ENCODE results near the gene SEMA4C.

Gene SEMA4C

DNA sequence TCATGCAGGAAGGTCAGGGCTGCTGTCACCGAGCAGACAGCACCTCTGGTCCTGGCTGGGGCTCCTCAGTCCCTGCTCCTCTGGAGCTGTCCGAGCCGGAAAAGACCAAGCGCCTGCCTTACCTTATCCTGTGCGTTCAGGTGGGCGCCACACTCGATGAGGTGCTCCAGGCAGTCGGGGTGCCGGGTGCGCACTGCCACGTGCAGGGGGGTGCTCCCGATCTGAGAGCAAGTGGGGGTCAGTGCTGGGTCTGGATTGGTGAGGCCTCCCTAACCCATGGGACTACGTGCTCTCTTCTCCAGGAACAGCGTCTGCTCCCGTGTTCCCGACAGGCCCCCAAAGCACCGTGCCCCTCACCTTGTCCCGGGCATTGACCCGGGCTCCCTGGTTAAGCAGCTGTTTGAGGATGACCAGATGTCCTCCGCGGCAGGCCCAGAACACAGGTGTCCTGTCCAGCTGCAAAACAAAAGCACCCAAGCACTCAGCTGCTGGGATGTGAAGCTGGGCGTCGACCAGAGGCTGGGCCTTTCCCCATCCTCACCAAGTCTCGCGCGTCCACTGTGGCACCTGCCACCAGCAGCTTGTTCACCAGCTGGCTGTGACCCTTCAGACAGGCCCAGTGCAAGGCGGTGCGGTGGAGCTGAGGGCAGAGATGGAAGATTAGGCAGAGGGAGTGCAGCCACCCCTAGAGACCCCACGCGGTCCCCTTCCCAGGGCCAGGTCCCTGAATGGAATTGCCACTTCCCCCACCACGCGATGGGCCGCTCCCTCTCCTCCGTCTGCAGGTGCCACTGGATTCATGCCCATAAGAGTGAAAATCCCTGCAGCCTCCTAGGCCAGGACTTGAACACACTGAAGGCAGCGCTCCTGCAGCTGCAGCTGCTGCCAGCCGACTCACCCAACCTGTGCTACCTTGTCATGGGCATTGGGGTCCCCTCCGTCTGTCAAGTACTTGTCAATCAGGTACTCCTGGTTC, 29.7 kb downstream of the SEMA4C start:
- DNase-seq: no peak

DNA sequence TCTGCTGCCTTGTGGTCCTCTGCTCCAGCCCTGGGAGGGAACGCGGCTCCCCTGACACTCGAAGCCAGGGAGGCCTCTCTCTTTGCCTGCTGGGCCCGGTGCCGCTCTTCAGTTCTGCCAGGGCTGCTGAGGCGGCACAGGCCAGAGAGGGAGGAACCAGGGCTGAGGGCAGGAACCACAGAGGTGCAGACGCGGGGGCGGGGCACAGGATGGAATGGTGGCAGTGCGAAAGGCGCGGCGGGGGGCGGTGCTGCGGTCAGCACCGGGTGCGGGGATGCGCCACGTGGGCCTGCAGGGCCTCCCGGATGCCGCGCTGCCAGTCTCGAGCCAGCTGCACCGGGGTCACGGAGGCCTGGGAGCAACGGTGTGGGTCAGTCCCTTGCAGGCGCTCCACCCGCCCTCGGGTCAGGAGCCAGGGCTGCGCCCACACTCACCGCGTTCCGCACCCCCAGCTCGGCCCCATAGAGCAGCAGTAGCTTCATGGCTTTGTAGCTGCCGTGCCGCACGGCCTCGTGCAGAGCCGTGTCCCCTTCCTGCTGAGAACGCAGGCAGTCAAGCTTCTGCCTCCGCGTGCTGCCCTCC, 30.5 kb downstream of the SEMA4C start:
- peak; percentile 77 for DNase-seq

DNA sequence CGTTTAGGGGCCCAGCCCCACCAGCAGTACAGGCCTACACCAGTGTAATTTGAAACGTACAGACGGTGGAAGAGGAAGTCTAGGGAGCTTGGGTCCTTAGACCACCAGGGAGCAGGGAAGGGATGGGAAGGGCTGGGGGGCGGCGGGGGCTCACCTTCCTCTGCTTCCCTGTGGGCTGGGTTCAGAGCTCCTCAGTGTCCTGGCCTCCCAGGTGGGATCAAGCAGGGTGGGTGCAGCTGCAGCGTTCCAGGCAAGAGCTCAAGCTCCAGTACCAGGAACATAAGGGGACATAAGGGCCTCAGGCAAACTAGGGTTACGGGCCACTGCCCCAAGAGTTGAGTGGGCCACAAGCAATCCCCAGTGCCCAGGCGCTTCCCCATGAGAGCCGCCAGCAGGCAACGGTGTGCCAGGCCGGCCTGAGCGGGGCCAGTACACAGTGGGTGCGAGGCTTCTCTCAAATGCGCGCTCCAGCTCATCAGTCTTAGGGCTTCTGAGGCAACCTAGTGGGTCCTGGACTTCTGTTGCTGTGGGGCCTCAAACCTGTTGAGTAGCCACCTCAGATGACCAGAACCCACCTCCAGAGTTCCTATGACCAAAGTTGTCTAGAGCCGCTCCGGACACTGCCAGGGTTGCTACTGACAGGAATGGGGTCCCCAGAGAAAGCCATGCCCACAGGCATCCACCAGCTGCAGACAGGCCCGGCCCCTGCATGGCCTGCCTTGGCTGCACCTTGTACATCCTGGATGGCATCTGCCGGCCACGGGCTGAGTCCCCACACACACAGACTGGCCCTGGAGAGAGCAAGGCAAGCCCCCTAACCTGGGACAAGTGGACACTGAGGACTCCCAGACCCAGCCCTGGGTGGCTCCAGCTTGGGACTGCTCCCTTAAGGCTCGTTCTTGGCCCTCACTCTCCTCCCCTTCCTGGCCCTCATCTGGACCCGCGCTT, 31.3 kb downstream of the SEMA4C start:
- no peak for DNase-seq

DNA sequence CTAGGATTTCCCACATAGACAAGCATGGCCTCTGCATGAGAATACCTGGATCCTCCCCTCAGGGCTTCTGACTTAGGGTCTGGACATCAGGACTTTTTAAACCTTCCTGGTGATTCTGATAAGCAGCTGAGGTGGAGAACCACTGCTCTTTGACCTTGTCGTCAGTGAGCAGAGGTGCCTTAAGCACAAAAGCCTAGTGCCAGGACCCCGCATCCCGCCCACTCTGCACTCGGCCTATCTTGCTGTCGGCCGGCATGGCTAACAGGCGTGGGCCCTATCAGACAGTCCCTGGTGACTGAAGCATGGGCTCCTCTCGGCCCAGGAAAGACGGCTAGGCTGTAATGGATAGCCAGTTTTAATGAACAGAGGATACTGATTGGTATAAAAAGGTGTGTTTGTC, 32.3 kb downstream of the SEMA4C start:
- no peak for DNase-seq

DNA sequence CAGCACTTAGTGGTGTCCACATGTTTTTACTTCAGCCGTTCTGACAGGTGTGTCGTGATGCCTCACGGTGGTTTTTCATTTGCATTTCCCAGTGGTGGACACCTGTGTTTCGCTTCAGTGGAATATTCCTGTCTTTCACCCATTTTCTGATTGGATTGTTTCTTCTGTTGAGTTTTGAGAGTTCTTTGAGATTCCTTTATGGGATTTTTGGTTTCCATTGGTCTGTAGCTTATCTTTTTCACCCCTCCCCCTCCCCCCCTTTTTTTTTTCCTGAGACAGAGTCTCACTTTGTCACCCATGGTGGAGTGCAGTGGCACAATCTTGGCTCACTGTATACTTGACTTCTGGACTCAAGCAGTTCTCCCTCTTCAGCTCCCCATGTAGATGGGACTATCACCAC, 34.0 kb downstream of the SEMA4C start:
- no peak for DNase-seq

DNA sequence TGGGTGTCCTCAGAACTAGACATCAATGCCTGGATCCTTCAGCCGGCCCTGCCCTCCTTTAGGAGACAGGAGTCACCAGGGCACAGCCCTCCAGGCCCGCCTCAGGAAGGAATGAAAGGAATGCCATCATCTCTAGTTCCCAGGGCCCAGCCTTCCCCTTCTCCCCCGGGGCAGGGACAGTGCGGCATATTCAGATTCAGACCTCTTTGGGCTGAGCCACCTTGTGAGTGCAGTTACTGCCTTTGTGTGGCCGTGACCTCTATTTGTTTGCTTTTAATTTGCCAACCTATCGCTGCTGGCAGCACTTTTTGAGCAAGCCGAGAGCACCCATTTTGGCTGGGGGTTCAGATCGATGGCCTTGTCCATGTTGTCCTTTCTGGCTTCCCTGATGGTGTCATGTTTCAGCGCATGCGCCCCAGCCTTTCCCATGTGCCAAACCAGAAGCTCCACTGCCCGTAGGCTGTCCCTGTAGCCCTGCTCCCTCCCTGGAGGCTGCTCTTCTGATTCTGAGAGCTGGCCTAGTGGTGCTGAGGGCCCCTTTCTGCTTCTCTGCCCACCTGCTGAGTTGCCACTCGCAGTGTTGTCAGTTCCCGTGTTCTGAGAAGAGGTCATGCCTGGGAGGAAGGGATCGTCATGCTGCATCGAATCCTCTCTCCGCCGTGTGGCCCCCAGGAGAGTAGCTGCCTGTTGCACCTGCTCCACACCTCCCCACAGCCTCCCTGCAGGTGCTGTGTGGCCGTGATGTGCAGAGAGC, 36.9 kb downstream of the SEMA4C start:
- DNase-seq: no peak

DNA sequence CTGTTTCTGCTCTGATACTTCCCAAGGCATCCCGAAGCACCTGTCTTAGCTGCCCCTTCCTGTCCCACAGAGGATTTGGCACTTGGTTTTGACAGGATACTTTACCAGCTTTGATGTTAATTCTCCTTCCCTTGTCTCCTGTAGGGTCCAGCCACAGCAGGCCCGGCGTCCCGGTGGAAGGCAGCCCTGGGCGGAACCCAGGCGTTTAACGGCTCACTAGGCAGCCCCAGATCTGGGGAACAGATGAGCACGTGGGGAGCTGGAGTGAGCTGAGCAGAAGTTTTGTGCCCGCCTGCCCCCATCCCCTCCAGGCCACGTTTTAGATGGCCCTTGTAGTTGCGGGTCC, 37.5 kb downstream of the SEMA4C start:
- no peak for DNase-seq

DNA sequence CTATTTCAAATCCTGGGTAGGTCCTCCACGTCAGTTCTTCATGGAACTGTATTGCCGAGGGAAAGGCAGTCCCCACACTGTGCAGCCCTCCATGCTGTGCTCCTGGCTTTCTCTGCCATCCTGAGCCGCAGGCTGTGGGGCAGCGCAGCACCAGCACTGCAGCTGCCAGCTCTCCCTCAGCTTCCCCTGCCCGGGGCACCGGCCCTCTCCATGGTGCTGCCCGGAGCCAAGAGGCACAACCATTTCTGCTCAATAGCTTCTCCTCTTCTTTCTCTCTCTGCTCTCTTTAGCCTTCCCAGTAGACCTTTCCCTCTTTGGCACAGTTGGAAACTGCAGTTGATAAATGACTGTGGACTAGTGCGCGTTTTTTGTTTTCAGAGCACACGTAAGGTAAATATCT, 38.2 kb downstream of the SEMA4C start:
- no peak for DNase-seq

DNA sequence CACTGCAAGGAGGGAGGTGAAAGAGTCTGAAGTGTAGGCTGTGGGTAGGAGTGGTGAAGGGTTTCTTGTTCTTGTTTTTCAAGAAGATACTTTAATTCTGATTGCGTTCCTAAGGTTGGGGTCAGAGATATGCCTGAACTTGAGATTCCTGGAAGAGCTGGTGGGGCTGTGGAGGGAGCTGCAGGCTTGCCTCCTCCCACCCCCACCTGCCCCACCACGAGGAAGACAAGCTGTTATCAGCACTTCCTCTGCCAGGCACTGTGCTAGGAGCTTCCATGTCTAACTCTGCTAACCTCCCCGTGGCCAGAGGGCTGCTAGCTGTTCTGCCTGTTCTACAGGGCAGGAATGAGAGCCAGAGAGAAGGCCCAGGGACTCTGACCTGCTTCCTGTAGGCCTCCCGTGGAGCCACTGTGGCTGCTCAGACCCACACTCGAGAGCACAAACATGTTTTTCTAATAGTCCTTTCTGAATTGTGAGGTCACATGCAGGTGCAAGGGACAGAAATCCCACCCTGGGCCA, 39.8 kb downstream of the SEMA4C start:
- no peak for DNase-seq

DNA sequence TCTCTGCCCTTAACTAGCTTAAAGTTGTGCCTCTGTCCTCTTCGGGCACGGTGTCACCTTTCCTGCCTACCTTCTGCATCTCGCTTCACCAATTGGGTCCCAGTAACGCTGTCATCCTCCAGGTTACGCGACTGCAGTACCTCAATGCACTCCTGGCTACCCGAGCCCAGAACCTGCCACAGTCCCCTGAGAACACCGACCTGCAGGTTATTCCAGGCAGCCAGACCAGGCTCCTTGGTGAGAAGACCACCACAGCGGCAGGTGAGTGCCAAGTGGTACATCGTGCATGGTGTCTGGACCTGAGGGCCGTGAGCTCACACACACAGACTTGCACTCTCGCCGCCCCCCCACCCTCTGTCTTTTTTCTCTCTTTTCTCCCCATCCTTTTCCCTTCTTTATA, 41.0 kb downstream of the SEMA4C start:
- DNase-seq: no peak

DNA sequence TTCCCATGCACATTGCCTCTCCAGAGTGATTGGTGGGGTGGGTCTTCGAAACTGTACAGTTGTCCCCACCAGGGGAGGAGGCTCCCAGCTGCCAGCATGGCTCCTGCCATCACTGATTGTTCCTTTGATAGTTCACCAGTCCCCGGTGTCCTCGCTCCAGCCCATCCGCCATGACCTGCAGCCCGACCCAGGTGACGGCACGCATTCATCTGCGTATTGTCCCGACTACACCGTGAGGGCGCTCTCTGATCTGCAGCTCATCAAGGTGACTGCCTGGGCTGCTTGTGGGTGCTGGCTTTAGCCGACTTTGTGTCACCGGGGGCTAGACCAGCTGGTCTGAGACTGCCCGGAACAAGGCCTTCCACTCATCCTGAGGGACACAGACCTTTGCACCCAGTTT, 41.4 kb downstream of the SEMA4C start:
- DNase-seq: no peak

DNA sequence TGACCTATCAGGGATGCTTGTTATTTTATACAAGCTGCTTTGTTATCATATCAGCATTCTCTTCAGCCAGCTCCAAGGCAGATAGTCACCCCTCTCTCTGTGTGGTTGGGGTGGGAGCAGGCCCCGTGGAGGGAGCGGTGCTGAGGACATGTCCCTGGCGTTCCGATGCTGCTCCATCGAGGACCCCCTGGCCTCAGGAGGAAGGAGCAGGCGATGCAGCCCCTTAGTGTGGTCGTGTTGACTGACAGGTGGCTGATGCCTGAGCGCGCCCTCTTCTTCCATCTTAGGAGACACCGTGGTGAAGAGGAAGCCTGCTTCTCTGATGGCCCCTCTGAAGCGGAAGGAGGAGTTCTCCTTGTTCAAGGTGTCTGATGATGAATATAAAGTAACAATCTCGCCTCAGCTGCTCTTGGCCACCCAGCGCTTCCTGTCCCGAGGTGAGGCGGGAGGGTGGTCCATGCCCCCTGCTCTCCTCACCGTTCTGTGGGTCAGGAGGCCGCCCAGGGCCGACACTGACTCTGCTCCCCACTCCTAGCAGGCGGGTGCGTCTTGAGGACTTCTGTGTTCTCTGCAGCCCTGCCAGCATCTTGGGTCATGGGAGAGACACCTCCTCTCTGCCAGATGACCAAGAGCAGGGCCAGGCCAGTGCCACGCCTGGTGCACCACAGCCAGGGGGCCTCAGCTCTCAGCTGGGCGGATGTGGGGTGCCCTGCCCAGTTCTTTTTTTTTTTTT, 43.2 kb downstream of the SEMA4C start:
- no peak for DNase-seq

DNA sequence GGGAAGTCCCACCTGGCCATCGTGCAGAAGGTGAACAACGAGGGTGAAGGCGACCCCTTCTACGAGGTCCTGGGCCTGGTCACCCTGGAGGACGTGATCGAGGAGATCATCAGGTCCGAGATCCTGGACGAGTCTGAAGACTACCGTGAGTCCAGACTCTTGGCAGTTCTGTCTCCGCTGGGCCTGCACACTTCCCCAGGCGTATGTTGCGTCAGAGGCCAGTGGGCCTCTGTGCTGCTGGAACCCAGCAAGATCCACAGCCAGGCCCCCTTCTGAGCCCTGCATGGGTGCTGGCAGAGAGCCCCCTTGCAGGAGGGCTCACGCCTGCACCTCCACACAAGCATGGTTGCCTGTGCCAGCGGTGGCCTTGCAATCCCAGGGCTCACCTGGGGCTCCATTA, 44.8 kb downstream of the SEMA4C start:
- no peak for DNase-seq

DNA sequence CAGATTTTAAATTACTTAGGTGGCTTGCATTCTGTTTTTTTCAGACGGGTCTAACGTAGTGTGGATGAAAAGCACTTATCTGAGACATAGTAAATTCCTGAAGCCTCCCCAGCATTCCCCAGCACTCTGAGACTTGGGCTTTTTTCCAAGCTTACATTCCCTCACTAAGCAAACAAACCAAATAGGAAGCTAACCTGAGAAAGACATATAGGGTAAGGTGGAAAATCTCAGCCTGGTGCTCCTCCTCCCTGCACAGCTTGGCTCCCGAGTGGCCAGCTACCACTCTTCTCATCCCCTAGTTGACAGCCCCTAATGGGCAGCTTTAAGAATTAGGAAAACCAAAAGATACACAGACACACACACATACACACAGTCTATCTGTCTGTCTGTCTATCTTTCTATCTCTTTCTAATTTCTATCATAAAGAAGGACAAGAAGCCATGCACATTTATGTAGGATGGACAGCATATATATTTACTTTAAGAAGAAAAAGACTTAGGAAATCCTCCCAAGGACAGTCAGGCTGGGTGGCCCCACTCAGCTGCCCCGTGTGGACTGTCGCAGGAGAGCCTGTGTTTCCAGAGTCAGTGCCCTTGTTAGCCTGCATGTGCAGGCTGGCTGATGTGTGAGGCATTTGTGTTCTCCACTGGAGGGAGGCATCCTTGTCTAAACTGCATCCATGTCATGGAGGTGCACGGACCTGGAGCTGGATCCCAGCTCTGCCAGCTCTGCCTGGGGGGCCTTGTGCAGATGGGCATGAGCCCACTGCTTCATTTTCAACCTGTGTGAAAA, 45.6 kb downstream of the SEMA4C start:
- no peak for DNase-seq

DNA sequence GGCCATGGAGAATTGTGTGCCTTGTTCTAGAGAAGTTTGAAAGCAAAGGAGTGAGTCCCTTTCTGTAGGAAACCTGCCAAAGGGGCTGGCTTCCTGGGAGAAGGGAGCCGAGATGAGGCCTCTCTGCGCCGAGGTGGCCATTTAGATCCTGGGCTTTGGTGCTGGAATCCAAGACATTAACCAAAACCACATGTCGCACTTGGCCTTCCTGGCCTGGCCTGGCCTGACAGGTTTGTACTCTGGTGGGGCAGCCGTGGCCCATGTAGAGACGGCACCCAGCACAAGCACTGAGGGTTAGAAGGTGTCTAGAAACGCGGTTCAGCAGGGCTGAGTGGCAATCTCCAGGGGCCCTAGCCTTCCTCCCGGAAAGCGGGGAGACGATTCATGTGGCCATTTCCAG, 46.7 kb downstream of the SEMA4C start:
- DNase-seq: no peak

DNA sequence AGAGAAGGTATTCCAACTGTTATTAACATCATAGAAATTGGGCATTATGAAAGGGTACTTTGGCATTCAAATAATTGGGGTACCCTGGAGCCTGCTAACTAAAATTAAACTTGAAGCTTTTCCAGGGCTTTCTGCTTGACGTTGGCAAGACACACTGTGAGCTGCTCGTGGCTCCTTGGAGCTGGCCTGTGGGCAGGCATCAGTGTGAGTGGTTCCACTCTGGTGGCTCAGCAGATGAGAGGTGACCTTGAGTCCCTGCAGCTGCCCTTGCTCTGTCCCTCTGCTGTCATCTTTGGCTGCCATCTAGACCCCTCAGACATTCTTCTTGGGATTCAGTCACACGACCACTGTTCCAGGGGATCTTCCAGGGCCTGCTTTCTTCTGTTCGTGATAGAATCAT, 47.1 kb downstream of the SEMA4C start:
- no peak for DNase-seq

DNA sequence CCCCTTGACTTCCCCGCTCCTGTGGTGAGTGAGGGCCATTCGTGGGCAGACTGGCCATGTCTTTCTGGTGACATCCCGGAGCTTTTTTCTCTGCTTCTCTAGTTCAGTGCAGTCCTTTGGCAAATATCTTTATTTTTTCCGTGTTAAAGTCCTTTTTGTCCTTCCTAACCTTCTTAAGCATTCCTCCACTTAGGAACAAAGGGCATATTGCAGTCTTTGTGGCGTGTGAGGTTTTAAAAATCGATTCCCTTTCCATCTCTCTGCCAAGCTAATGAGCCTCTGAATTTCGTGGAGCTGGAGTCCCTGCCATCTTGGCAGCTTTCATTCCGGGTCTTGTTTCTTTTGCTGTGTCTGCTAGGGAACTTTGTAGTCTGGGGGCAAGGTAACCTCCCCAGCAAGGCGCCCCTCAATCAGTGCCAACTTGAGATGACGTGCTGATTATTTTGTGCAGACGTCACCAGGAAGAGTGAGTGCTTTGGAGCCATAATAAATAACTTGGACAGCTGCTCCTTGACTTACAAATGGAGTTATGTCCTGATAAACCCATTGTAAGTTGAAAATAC, 48.7 kb downstream of the SEMA4C start:
- DNase-seq: no peak

DNA sequence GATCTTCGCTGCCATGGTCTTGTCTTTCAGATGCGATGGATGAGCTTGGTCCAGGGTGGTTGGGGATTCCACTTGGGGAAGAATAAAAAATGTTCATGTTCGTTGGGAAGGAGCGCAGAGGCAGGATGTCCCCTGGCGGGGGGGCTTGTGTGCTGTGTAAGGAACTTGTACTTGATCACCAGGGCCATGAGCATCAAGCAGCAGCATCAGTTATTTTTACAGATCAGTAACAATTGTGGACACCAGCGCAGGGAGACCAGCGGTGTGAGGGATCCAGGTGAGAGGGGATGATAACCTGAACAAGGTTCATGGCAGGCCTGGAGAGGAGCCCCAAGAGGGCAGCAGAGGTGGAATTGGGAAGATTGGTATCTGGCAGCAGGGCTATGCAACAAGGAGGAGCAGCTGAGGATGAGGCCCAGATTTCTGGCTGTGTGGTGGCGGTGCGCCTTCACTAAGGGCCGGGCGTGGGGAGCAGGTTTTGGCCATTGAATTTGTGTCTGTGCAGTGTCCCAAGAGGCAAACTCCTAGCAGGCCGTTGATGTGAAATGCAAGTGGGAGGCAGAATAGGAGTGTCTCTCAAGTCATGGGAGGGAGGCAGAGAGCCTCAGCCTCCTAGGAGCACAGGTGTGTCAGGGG, 49.9 kb downstream of the SEMA4C start:
- no peak for DNase-seq

DNA sequence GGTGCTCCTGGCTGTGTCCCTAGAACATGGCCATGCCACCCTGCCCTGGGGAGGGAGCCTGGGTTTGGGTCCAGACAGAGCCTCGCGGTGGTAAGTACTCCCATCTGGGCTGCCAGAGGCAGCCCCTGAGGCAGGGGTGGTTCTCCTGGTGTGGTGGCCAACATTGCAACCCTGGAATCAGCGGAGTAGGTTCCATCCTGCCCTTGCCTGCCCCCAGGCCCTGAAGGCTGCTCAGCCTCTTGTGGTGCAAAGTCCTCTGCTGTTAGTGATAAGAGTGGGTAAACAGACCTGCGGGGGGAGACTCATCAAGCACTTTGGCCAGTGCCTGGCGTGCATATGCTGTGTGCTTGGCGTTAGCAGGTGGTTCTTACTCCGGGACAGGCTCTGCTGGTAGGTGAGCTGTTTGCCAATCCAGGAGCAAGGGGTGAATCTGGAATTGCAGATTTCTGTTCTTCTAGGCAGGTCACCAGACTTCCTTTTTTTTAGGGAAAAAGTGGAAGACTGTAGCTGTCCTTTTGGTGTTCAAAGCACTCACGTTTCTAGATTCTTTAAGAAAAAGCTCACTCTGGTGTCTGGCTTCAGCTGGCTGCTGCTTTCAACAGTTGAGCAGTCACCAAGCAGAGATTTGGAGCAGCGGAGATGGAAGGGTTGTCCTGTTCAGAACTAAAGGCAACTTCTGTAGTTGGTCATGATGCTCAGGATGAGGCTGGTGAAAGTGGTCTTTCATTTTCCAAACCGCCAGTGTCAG, 50.6 kb downstream of the SEMA4C start:
- no peak for DNase-seq
